Pulmonary artery endothelial cell (primary cell): ENCODE data around the gene PLA2R1. TPM values are rescaled to one million over a fixed set of nuclear protein-coding genes. Genes with fewer than 3 reads are reported as not detected.
"Not testable (repeated sequence)": the region's sequence is repeated elsewhere in the genome, so short reads cannot be mapped to it uniquely, and the experiment has no call there.

Experiments used
- DNase-seq: peaks from one replicate; pipeline ENCODE4 v3.0.0-alpha.2; 2011; ENCODE audit warnings: low read depth, low spot score
- total RNA-seq: library from RNA; depleted of rRNA; stranded (reverse); fragments of >200 nt; gene quantifications from 2 replicates; pipeline ENCODE4 v1.2.3, GENCODE V29; 2014

Gene PLA2R1
- total RNA-seq, 1 donor from 2014 or later: 19.6 TPM

DNA sequence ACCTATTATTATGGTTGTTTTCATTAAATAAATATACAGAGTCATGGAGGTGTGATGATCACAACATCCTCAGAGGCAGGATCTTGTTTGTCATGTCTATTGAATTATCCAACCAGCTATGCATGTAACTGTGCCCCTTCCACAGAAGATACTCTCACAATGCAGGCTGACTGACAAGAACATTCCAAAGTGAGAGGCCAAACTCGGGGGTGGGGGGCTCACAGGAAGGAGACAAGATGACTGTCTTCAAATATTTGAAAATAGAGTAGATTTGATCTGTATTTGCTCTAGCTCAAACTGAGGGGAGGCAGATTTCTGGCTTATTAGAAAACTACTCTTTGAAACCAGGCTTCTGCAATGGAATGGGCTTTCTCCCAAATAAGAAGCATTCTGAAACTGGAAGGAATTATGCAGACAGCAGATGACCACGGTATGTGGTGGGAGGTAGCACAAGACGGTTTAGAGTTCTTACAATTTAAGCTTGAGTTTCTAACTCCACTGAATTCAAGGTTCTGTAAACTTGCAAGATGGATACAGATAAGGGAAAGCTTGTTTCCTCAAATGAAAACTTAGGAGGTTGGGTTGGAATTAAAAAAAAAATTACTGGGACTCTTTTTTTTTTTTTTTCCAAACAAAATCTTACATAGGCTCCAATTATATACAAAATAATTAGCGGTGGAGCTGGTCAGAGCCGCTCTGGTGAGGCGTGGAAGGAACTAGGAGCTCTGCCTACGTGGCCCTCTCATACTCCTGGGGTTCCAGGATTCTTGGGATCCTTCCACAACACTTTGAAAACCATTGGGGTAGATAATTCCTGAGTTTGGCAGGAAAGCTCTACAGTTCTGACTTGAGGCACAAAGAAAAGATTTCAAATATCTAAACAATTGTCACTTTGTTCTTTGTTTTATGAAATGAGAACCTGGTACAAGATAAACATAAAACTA lies 79.3 kb downstream of the PLA2R1 start:
- no peak for DNase-seq

- DNase-seq: no peak
These were observed 80.1 kb downstream of the PLA2R1 start for GRCh38 chr2:159982270-159982669.

DNA sequence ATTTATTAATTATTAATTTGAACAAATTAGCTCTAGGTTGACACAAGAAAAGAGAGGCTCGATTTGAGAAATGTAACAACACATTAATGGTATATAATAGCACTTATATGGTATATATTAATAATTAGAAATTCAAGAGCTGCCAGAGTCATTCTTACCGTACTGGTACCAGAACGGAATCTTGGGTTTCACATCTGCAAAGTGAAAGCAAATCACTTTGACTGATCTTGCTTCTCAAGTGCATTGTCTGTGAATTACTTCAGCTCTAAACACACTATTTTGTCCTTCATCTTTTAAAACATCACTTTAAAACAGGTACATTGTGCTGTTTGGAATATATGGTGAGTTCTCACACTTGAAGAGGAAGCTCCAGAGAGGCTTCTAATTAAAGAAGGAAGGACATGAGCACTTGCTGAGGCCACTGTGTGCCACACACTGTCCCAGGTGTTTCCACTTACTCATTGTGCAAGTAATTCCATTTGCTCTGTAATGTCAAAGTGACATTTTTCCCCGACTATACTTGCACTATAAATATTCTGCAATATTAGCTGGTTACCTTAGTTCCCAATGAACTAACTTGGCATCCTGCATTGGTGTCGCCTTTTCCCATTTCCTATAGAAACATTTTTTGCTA lies 85.8 kb downstream of the PLA2R1 start:
- DNase-seq: no peak

GRCh38 chr2:159973325-159973724 lies 89.1 kb downstream of the PLA2R1 start:
- no peak for DNase-seq

- no peak for DNase-seq
These were observed 90.9 kb downstream of the PLA2R1 start for GRCh38 chr2:159971365-159972152.

GRCh38 chr2:159970548-159970947 lies 91.9 kb downstream of the PLA2R1 start:
- not testable (repeated sequence) for DNase-seq

GRCh38 chr2:159968279-159968900 lies 94.0 kb downstream of the PLA2R1 start:
- DNase-seq: peak; percentile 13

- no peak for DNase-seq
These were observed 98.7 kb downstream of the PLA2R1 start for GRCh38 chr2:159963700-159964099.

DNA sequence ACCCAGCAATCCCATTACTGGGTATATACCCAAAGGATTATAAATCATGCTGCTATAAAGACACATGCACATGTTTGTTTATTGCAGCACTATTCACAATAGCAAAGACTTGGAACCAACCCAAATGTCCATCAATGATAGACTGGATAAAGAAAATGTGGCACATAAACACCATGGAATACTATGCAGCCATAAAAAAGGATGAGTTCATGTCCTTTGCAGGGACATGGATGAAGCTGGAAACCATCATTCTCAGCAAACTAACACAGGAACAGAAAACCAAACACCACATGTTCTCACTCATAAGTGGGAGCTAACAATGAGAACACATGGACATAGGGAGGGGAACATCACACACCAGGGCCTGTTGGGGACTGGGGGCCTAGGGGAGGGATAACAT lies 99.9 kb downstream of the PLA2R1 start:
- DNase-seq: not testable (repeated sequence)

- DNase-seq: no peak
These were observed 101.0 kb downstream of the PLA2R1 start for GRCh38 chr2:159961451-159961850.

DNA sequence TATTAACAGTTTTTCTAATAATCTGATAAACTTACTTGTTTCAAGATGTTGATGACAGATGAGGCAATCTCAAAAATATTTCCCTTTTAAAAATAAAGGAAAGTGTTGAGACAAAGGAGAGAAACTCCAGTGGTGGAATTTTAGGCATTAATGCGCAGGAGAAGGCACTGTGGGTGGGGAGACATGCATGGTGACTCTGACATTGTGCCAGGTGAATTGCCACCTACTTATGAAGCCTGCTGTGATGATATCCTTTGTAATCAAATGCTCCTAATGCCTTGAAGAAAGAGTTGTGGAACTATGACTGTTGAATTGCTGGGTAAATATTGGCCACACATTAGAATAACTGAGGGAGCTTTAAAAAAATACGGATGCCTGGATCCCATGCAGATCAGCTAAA lies 101.4 kb downstream of the PLA2R1 start:
- no peak for DNase-seq

GRCh38 chr2:159960414-159960813 lies 102.0 kb downstream of the PLA2R1 start:
- peak; percentile 71 for DNase-seq

- DNase-seq: no peak
These were observed 103.3 kb downstream of the PLA2R1 start for GRCh38 chr2:159959136-159959535.

- DNase-seq: no peak
These were observed 109.1 kb downstream of the PLA2R1 start for GRCh38 chr2:159953136-159953823.

- DNase-seq: peak; percentile 87
These were observed 116.0 kb downstream of the PLA2R1 start for GRCh38 chr2:159946326-159946999.

DNA sequence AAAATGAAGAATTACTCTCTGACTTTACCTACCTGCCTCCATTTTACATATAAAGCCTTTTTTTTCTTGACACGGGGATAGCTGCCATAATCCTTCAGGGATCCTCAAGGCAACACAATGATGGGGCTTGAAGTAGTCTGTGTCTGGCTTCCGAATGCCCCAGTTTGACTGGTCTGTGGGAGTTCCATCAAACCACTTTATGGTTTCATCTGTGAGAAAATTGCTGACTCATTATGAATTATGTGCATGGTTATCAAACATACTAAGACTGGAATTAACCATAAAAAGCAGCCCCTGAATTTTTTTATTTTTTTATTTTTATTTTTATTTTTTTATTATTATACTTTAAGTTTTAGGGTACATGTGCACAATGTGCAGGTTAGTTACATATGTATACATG lies 117.5 kb downstream of the PLA2R1 start:
- DNase-seq: no peak

GRCh38 chr2:159942146-159942545 lies 120.3 kb downstream of the PLA2R1 start:
- peak; percentile 71 for DNase-seq

- no peak for DNase-seq
These were observed 120.7 kb downstream of the PLA2R1 start for GRCh38 chr2:159941729-159942128.

DNA sequence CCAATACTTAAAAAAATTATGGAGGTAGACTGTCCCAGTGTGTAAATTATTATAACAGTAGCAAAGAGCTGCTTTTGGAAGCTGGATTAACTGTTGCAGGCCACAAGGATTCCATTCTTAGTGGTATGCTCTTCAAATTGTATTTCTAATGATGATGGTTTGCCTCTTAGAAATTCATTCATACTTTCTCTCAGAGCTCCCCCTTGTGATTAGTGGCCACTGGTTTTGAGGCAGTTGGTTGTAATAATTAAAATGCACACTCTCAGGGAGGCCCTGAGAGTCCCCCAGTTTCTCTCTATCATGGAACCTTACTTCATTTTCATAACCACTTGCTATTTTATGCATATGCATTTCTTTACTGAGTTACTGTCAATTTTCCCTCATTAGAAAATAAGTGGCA lies 122.5 kb downstream of the PLA2R1 start:
- no peak for DNase-seq

GRCh38 chr2:159938395-159938794 lies 124.0 kb downstream of the PLA2R1 start:
- no peak for DNase-seq
